GM12878 (cell line): ENCODE measurements around the gene COG4. TPM values are rescaled to one million over a fixed set of nuclear protein-coding genes. Genes with fewer than 3 reads are reported as not detected.

ENCODE experiments used
- ATAC-seq: fragments of 200-7000 bp; cut with Tn5 transposase; 3 replicates; pipeline ENCODE4 v1.9.1; 2020; ENCODE audit warnings: mild to moderate bottlenecking, moderate library complexity
- BruUV-seq: library from RNA; stranded (reverse); fragments of 400-500 nt; replicated peaks from 2 replicates; lab custom pipeline; 2021; lab: Mats Ljungman, UMichigan
- CTCF ChIA-PET: fragments of 300-600 bp; sonication (Branson Sonifier 250); formaldehyde crosslinking; extraction: SDS; loops from one replicate; lab custom pipeline; 2021; ENCODE audit warnings: inconsistent platforms; lab: Yijun Ruan, JAX
- POLR2A ChIA-PET: fragments of 350-600 bp; formaldehyde crosslinking; extraction: SDS; loops from one replicate; lab custom pipeline; 2021; ENCODE audit warnings: inconsistent platforms; lab: Charles Lee
- RAD21 ChIA-PET: fragments of 300-600 bp; sonication (Branson Sonifier 250); formaldehyde crosslinking; loops from one replicate; lab custom pipeline; 2023; ENCODE audit warnings: antibody characterized with exemption; ENCODE audit not compliant: unreplicated experiment; lab: Charles Lee
- SMC1A ChIA-PET: fragments of 300-600 bp; sonication (Branson Sonifier 250); formaldehyde crosslinking; loops from one replicate; lab custom pipeline; 2023; ENCODE audit not compliant: unreplicated experiment, uncharacterized antibody; lab: Charles Lee
- DNase-seq: peaks from one replicate; pipeline ENCODE4 v3.0.0-alpha.2; 2011; ENCODE audit warnings: low read depth, low spot score
- FAIRE-seq: peaks from 3 replicates; lab custom pipeline; 2011; peaks lifted over from hg19 to GRCh38; lab: Jason Lieb, UNC
- H2AFZ ChIP-seq: 2 replicates; pipeline ENCODE4 v1.6.0; 2011; ENCODE audit warnings: low read depth, low read length, control low read depth; ENCODE audit not compliant: control insufficient read depth
- H3K27ac ChIP-seq: 2 replicates; pipeline ENCODE4 v1.5.1; 2011; ENCODE audit warnings: control low read depth; ENCODE audit not compliant: control insufficient read depth, insufficient read depth
- H3K27me3 ChIP-seq, 2 experiments: replicated peaks in 1 of 2; 2 replicates each; pipeline versions ENCODE4 v1.6.0 to v1.6.1; 2011; ENCODE audit warnings: low read length in 1 of 2; ENCODE audit not compliant: control insufficient read depth in 2 of 2, insufficient read depth in 2 of 2
- H3K36me3 ChIP-seq, 2 experiments: 2 replicates each; pipeline ENCODE4 v1.5.1; 2011; ENCODE audit warnings: low read length in 1 of 2; ENCODE audit not compliant: control insufficient read depth in 2 of 2, insufficient read depth in 2 of 2
- H3K4me1 ChIP-seq: 2 replicates; pipeline ENCODE4 v1.6.1; 2011; ENCODE audit warnings: mild to moderate bottlenecking, low read length, moderate library complexity, mixed read lengths; ENCODE audit not compliant: control insufficient read depth, insufficient read depth
- H3K4me2 ChIP-seq: 2 replicates; pipeline ENCODE4 v1.6.0; 2011; ENCODE audit warnings: control low read depth; ENCODE audit not compliant: control insufficient read depth, insufficient read depth
- H3K4me3 ChIP-seq: fragments of 200-600 bp; sonication (generic); 2 replicates; pipeline ENCODE4 v1.5.1; 2016
- H3K79me2 ChIP-seq: 2 replicates; pipeline ENCODE4 v1.6.0; 2011; ENCODE audit warnings: low read length; ENCODE audit not compliant: control insufficient read depth, insufficient read depth
- H3K9ac ChIP-seq: 2 replicates; pipeline ENCODE4 v1.8.0; 2011; ENCODE audit warnings: low read length, control low read depth, mixed read lengths; ENCODE audit not compliant: control insufficient read depth, insufficient read depth
- H3K9me3 ChIP-seq: replicated peaks from 3 replicates; pipeline ENCODE4 v1.5.1; 2011; ENCODE audit warnings: mild to moderate bottlenecking, low read length; ENCODE audit not compliant: control insufficient read depth, insufficient read depth
- H4K20me1 ChIP-seq: 2 replicates; pipeline ENCODE4 v1.6.0; 2011; ENCODE audit not compliant: control insufficient read depth, insufficient read depth
- ETV6 ChIP-seq, 2 experiments: fragments of 450-650 bp in 1 of 2; IDR thresholded peaks in 1 of 2; conservative IDR thresholded peaks in 1 of 2; 2 replicates each; pipeline ENCODE4 v1.6.1; 2014; ENCODE audit warnings: antibody characterized with exemption in 1 of 2, borderline replicate concordance in 1 of 2, low read depth in 1 of 2, mild to moderate bottlenecking in 1 of 2, moderate library complexity in 1 of 2
- MAX ChIP-seq: IDR thresholded peaks from 2 replicates; pipeline ENCODE4 v1.6.1; 2012; ENCODE audit warnings: low read depth, low read length, improper control_type of control experiment
- MXI1 ChIP-seq: fragments of 150-350 bp; IDR thresholded peaks from 2 replicates; pipeline ENCODE4 v1.6.1; 2011; ENCODE audit warnings: low read depth, mild to moderate bottlenecking, inconsistent platforms, low read length, improper control_type of control experiment
- NFYB ChIP-seq: IDR thresholded peaks from 2 replicates; pipeline ENCODE4 v1.6.1; 2011; ENCODE audit warnings: low read depth, mild to moderate bottlenecking, low read length, improper control_type of control experiment, moderate library complexity; ENCODE audit not compliant: insufficient read depth
- PAX8 ChIP-seq: fragments of 450-650 bp; IDR thresholded peaks from 2 replicates; pipeline ENCODE4 v1.6.1; 2017; ENCODE audit warnings: mild to moderate bottlenecking, moderate library complexity
- PKNOX1 ChIP-seq: fragments of 450-650 bp; IDR thresholded peaks from 2 replicates; pipeline ENCODE4 v1.6.1; 2016; ENCODE audit warnings: mild to moderate bottlenecking
- SMAD5 ChIP-seq: IDR thresholded peaks from 2 replicates; pipeline ENCODE4 v1.6.1; 2016; ENCODE audit warnings: antibody characterized with exemption, low read depth
- TCF12 ChIP-seq: IDR thresholded peaks from 2 replicates; pipeline ENCODE4 v1.6.1; 2011; ENCODE audit warnings: low read depth, mild to moderate bottlenecking, low read length
- TCF3 ChIP-seq: IDR thresholded peaks from 2 replicates; pipeline ENCODE4 v1.6.1; 2012; ENCODE audit warnings: low read depth, mild to moderate bottlenecking, low read length, borderline replicate concordance; ENCODE audit not compliant: insufficient read depth
- WGBS: methylation state at CpG from one replicate; pipeline ENCODE4 v1.1.6; 2016; ENCODE audit warnings: low lambda C conversion rate; ENCODE audit not compliant: insufficient replicate concordance, insufficient coverage; ENCODE audit errors: missing lambda C conversion rate; 5-methylcytosine and 5-hydroxymethylcytosine counted together
- in situ Hi-C: fragments of 300-500 bp; cut with MboI; formaldehyde crosslinking; loops from 9 replicates; pipeline ENCODE4 v1.14.3; 2018; ENCODE audit warnings: mixed read lengths
- intact Hi-C: fragments of 100-400 bp; cut with micrococcal nuclease; formaldehyde crosslinking; loops from one replicate; pipeline ENCODE4 v1.14.2; 2022; ENCODE audit not compliant: unreplicated experiment
- polyA plus RNA-seq, 11 experiments: library from polyadenylated mRNA; depleted of rRNA in 4 of 11; unstranded in 6 of 11; stranded (reverse) in 5 of 11; fragments of >200 nt; fragmentation: Nextera tagmentation in 4 of 11; fragmentation: Illumina TruSeq in 1 of 11; extraction: Ambion mirVana in 4 of 11; extraction: Trizol in 1 of 11; gene quantifications; 1 replicate in 1 of 11; 2 replicates in 10 of 11; pipeline versions ENCODE4 v1.2.1 to v1.2.3, GENCODE V29; 2011 to 2016; ENCODE audit warnings: inconsistent platforms in 2 of 11, missing spikeins in 2 of 11, low read depth in 1 of 11
- total RNA-seq, 4 experiments: library from RNA; depleted of rRNA in 3 of 4; stranded (reverse); fragments of >200 nt in 3 of 4; fragmentation: Illumina TruSeq in 1 of 4; extraction: Trizol in 1 of 4; gene quantifications; 2 replicates each; pipeline versions ENCODE4 v1.2.1 to v1.2.3, GENCODE V29; 2013 to 2021
- TF ChIP-seq, protein P1 (sequence below), 3 experiments: IDR thresholded peaks in 2 of 3; conservative IDR thresholded peaks in 1 of 3; 2 replicates each; pipeline ENCODE4 v1.5.1; 2011; ENCODE audit warnings: low read depth in 3 of 3, low read length in 3 of 3, mild to moderate bottlenecking in 3 of 3, control low read depth in 2 of 3, moderate library complexity in 2 of 3, inconsistent platforms in 1 of 3, mixed read lengths in 1 of 3; ENCODE audit not compliant: control insufficient read depth in 2 of 3, insufficient read depth in 1 of 3; ENCODE audit errors: extremely low read depth in 1 of 3
- TF ChIP-seq, protein P2 (sequence below): fragments of 450-650 bp; formaldehyde crosslinking; IDR thresholded peaks from 2 replicates; pipeline ENCODE4 v1.5.0; 2022; ENCODE audit warnings: mild to moderate bottlenecking, missing genetic modification characterization
- TF ChIP-seq, protein P3 (sequence below): fragments of 150-350 bp; IDR thresholded peaks from 2 replicates; pipeline ENCODE4 v1.6.1; 2016; ENCODE audit warnings: low read depth, low read length

The COG4 gene
- total and polyA plus RNA-seq, 10 of the 15 experiments (the other 5 are each of a cell fraction or from before 2014, with no cell fraction given) = 7.0 to 57.7 (median 33.0) TPM

DNA sequence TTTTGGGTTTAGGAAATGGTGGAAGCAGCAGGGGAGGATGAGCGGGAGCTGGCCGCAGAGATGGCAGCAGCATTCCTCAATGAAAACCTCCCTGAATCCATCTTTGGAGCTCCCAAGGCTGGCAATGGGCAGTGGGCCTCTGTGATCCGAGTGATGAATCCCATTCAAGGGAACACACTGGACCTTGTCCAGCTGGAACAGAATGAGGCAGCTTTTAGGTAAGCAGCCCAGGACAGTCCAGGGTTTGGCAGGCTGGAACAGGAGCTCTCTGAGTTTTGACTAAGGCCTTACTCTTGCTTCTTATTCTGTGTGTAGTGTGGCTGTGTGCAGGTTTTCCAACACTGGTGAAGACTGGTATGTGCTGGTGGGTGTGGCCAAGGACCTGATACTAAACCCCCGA, 41.7 kb upstream of the COG4 start (continued):
- no peak for TF ChIP-seq PKNOX1
- TF ChIP-seq MXI1 = no peak
- TF ChIP-seq, protein P1, sequence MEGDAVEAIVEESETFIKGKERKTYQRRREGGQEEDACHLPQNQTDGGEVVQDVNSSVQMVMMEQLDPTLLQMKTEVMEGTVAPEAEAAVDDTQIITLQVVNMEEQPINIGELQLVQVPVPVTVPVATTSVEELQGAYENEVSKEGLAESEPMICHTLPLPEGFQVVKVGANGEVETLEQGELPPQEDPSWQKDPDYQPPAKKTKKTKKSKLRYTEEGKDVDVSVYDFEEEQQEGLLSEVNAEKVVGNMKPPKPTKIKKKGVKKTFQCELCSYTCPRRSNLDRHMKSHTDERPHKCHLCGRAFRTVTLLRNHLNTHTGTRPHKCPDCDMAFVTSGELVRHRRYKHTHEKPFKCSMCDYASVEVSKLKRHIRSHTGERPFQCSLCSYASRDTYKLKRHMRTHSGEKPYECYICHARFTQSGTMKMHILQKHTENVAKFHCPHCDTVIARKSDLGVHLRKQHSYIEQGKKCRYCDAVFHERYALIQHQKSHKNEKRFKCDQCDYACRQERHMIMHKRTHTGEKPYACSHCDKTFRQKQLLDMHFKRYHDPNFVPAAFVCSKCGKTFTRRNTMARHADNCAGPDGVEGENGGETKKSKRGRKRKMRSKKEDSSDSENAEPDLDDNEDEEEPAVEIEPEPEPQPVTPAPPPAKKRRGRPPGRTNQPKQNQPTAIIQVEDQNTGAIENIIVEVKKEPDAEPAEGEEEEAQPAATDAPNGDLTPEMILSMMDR (IDR thresholded peaks at IDR 0.05 in 2 of 3, conservative IDR thresholded peaks at IDR 0.05 in 1 of 3; ENCODE audit: control insufficient read depth in 2 of 3, extremely low read depth in 1 of 3, insufficient read depth in 1 of 3, low read depth in 3 of 3, low read length in 3 of 3) = no peak
- TF ChIP-seq SMAD5 = no peak
- no peak for TF ChIP-seq NFYB

DNA sequence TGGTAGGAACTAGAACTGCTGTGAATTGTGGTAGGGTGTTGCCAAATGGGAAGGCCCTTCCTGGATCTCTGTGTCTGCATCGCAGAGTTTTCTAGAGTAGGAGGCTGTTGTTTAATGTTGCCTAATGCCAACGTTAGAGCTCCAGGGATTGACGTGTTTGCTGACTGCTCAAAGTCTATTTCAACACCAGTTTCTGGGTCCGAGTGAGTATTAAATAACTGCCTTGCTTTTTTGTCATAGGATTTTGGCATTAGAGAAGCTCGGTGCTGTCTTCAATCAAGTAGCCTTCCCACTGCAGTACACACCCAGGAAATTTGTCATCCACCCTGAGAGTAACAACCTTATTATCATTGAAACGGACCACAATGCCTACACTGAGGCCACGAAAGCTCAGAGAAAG, 40.3 kb upstream of the COG4 start:
- H3K27ac ChIP-seq = no peak overlapping the region
- intact Hi-C loops (no loop called here), in situ Hi-C loops (no loop called here)
- DNase-seq (no peak), FAIRE-seq (no peak), ATAC-seq (no peak)
- H2AFZ ChIP-seq = no peak overlapping the region
- H3K4me1 ChIP-seq = no peaks in the 10 kb centered on the region
- no peaks in the 10 kb centered on the region for H3K9me3 ChIP-seq
- H3K4me2 ChIP-seq = no peak overlapping the region
- H3K4me3 ChIP-seq = no peak overlapping the region
- H3K27me3 ChIP-seq = no peaks in the 10 kb centered on the region
- ChIA-PET CTCF (interaction anchor here (1.1 kb wide), 1 partner anchor 9 kb away, joined by 3 read pairs; no protein-coding TSS in a partner anchor), SMC1A (interaction anchor here (1.2 kb wide), 1 partner anchor 18 kb away, joined by 6 read pairs; no protein-coding TSS in a partner anchor), POLR2A (no interaction called here), RAD21 (no interaction called here)
- no peaks in the 10 kb centered on the region; the same call in 1 of the 2 replicates for H3K79me2 ChIP-seq
- peaks cover 42 to 65% of the 10 kb centered on the region in 2 experiments for H3K36me3 ChIP-seq
- no peaks in the 10 kb centered on the region for H4K20me1 ChIP-seq
- 89% methylated on average over 7 of the region's 7 CpGs for WGBS
- H3K9ac ChIP-seq = no peak overlapping the region
- no TSS peak for BruUV-seq
- TF ChIP-seq, protein P2, sequence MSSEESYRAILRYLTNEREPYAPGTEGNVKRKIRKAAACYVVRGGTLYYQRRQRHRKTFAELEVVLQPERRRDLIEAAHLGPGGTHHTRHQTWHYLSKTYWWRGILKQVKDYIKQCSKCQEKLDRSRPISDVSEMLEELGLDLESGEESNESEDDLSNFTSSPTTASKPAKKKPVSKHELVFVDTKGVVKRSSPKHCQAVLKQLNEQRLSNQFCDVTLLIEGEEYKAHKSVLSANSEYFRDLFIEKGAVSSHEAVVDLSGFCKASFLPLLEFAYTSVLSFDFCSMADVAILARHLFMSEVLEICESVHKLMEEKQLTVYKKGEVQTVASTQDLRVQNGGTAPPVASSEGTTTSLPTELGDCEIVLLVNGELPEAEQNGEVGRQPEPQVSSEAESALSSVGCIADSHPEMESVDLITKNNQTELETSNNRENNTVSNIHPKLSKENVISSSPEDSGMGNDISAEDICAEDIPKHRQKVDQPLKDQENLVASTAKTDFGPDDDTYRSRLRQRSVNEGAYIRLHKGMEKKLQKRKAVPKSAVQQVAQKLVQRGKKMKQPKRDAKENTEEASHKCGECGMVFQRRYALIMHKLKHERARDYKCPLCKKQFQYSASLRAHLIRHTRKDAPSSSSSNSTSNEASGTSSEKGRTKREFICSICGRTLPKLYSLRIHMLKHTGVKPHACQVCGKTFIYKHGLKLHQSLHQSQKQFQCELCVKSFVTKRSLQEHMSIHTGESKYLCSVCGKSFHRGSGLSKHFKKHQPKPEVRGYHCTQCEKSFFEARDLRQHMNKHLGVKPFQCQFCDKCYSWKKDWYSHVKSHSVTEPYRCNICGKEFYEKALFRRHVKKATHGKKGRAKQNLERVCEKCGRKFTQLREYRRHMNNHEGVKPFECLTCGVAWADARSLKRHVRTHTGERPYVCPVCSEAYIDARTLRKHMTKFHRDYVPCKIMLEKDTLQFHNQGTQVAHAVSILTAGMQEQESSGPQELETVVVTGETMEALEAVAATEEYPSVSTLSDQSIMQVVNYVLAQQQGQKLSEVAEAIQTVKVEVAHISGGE (CRISPR knock-in tag) = no peak
- TF ChIP-seq, protein P3, sequence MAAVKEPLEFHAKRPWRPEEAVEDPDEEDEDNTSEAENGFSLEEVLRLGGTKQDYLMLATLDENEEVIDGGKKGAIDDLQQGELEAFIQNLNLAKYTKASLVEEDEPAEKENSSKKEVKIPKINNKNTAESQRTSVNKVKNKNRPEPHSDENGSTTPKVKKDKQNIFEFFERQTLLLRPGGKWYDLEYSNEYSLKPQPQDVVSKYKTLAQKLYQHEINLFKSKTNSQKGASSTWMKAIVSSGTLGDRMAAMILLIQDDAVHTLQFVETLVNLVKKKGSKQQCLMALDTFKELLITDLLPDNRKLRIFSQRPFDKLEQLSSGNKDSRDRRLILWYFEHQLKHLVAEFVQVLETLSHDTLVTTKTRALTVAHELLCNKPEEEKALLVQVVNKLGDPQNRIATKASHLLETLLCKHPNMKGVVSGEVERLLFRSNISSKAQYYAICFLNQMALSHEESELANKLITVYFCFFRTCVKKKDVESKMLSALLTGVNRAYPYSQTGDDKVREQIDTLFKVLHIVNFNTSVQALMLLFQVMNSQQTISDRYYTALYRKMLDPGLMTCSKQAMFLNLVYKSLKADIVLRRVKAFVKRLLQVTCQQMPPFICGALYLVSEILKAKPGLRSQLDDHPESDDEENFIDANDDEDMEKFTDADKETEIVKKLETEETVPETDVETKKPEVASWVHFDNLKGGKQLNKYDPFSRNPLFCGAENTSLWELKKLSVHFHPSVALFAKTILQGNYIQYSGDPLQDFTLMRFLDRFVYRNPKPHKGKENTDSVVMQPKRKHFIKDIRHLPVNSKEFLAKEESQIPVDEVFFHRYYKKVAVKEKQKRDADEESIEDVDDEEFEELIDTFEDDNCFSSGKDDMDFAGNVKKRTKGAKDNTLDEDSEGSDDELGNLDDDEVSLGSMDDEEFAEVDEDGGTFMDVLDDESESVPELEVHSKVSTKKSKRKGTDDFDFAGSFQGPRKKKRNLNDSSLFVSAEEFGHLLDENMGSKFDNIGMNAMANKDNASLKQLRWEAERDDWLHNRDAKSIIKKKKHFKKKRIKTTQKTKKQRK = no peak
- TF ChIP-seq MAX = no peak
- no peak for TF ChIP-seq ETV6 (conservative IDR thresholded peaks at IDR 0.05 in 1 of 2, IDR thresholded peaks at IDR 0.05 in 1 of 2; ENCODE audit: borderline replicate concordance in 1 of 2, low read depth in 1 of 2)
- no peak for TF ChIP-seq TCF3
- TF ChIP-seq PAX8 = no peak
- no peak for TF ChIP-seq TCF12
